Adrenal gland (tissue), 12 donors: ENCODE measurements around the gene NOL4L. TPM values are rescaled to one million over a fixed set of nuclear protein-coding genes. Genes with fewer than 3 reads are reported as not detected.

ENCODE experiments used
- DNase-seq, 7 donors: peaks; one replicate each; pipeline ENCODE4 v3.0.0-alpha.2; 2019 to 2020
- H3K27ac ChIP-seq, 5 donors: fragments of 200-600 bp; sonication (generic) in 4 of 5; 1 replicate in 3 of 5; 2 replicates in 2 of 5; pipeline versions ENCODE4 v1.5.1 to v1.8.0; 2016 to 2020; ENCODE audit warnings: mild to moderate bottlenecking in 1 of 5
- H3K27me3 ChIP-seq: fragments of 200-600 bp; 2 replicates; pipeline ENCODE4 v1.8.0; 2021
- H3K36me3 ChIP-seq, 2 donors: fragments of 200-600 bp; replicated peaks in 1 of 2; 1 replicate in 1 of 2; 2 replicates in 1 of 2; pipeline versions ENCODE4 v1.5.1 to v1.8.0; 2018 to 2022
- H3K4me1 ChIP-seq, 2 donors: fragments of 200-600 bp; replicated peaks in 1 of 2; 1 replicate in 1 of 2; 2 replicates in 1 of 2; pipeline versions ENCODE4 v1.5.1 to v1.8.0; 2018 to 2021
- H3K4me3 ChIP-seq, 4 donors: fragments of 200-600 bp; sonication (generic) in 3 of 4; one replicate each; pipeline ENCODE4 v1.5.1; 2016 to 2018
- H3K9me3 ChIP-seq, 3 donors: fragments of 200-600 bp; sonication (generic) in 1 of 3; replicated peaks in 1 of 3; 1 replicate in 2 of 3; 2 replicates in 1 of 3; pipeline versions ENCODE4 v1.5.1 to v1.8.0; 2016 to 2021
- POLR2A ChIP-seq, 2 donors: fragments of 450-650 bp; IDR thresholded peaks; one replicate each; pipeline ENCODE4 v1.6.1; 2017; ENCODE audit warnings: antibody characterized with exemption in 2 of 2, mild to moderate bottlenecking in 2 of 2, moderate library complexity in 1 of 2
- WGBS, 4 donors: extraction: QIAGEN DNeasy Blood & Tissue Kit in 2 of 4; methylation state at CpG; one replicate each; pipeline versions ENCODE4 v1.1.5 to v1.1.7; 2013 to 2017; 5-methylcytosine and 5-hydroxymethylcytosine counted together
- intact Hi-C, 2 donors: fragments of 100-400 bp; cut with DNase I; formaldehyde crosslinking; loops; one replicate each; pipeline versions ENCODE4 v1.14.1 to v1.15.0; 2022 to 2023
- polyA plus RNA-seq, 3 donors: library from polyadenylated mRNA; stranded (reverse); fragments of 200-250 nt in 2 of 3; fragments of 350-450 nt in 1 of 3; fragmentation: Illumina TruSeq in 1 of 3; extraction: RNeasy Lipid Tissue Mini Kit (QIAGEN cat#74804) in 1 of 3; gene quantifications; one replicate each; pipeline ENCODE4 v1.2.3, GENCODE V29; 2013 to 2014
- total RNA-seq, 9 donors: library from RNA; depleted of rRNA in 4 of 9; stranded (reverse); fragments of >200 nt in 4 of 9; fragments of 120-200 nt in 1 of 9; fragmentation: NEBNext Ultra II Directional in 1 of 9; extraction: Animal tissue kit (Norgen Biotek cat#: 25700) in 1 of 9; gene quantifications; one replicate each; pipeline versions ENCODE4 v1.1.0 to v1.2.4, GENCODE V29; 2013 to 2023
- TF ChIP-seq, protein P1 (sequence below), 6 experiments: fragments of 450-650 bp in 4 of 6; fragments of 200-600 bp in 2 of 6; sonication (generic) in 1 of 6; IDR thresholded peaks; 1 replicate in 5 of 6; 2 replicates in 1 of 6; pipeline versions ENCODE4 v1.5.1 to v1.8.0; 2016 to 2021; ENCODE audit warnings: antibody characterized with exemption in 6 of 6, mild to moderate bottlenecking in 2 of 6, moderate library complexity in 1 of 6
- donor health status: healthy with polysubstance abuse.
- donor health status: Bipolar disorder and iron deficiency.
- donor health status: DM: yes; HTN: yes; CAD: no.
- donor health status: DM: no; HTN: no; CAD: no.
- donor health status: DM: no; HTN: no; CAD: no.
- donor health status: DM: yes; HTN: yes; CAD: no.

The NOL4L gene
- total and polyA plus RNA-seq, 12 donors, result 6.4 to 30.4 (median 15.7) TPM

DNA sequence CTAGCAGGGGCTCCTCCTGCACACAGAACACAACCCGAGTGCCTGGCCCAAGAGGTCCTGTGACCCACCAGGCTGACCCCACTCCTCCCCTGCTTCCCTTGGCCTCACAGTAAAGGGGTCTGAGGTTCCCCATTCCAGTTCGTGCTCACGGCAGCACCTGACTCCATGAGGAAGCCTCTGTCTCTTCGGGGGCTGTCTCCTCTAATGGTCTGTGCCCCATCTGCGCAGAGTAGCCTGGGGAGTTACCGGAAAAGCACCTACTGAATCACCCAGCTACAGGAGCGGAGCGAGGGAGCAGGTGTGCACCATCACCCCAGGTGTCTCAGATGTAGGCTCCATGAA, 133.8 kb downstream of the NOL4L start:
- TF ChIP-seq, protein P1, sequence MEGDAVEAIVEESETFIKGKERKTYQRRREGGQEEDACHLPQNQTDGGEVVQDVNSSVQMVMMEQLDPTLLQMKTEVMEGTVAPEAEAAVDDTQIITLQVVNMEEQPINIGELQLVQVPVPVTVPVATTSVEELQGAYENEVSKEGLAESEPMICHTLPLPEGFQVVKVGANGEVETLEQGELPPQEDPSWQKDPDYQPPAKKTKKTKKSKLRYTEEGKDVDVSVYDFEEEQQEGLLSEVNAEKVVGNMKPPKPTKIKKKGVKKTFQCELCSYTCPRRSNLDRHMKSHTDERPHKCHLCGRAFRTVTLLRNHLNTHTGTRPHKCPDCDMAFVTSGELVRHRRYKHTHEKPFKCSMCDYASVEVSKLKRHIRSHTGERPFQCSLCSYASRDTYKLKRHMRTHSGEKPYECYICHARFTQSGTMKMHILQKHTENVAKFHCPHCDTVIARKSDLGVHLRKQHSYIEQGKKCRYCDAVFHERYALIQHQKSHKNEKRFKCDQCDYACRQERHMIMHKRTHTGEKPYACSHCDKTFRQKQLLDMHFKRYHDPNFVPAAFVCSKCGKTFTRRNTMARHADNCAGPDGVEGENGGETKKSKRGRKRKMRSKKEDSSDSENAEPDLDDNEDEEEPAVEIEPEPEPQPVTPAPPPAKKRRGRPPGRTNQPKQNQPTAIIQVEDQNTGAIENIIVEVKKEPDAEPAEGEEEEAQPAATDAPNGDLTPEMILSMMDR (IDR thresholded peaks at IDR 0.05), result no peak
- no peak for TF ChIP-seq POLR2A (IDR thresholded peaks at IDR 0.05)
- Histone ChIP-seq H3K27me3 (no peaks in the 10 kb centered on the region), H3K9me3 (no peaks in the 10 kb centered on the region), H3K36me3 (peaks cover 0 to 39% of the 10 kb centered on the region in 2 donors), H3K27ac (peak overlapping the region in 2 of 5 donors; percentile 56 to 69), H3K4me3 (no peak overlapping the region), H3K4me1 (peaks cover 0 to 46% of the 10 kb centered on the region in 2 donors)
- 83 to 92% (median 86%) methylated on average over 2 to 8 of the region's 8 CpGs for WGBS, 4 donors
- intact Hi-C loops, result loop anchor here in 1 of 2 donors (10.0 kb wide), 1 partner anchor 117 kb away; no protein-coding TSS in a partner anchor
- peak in 2 of 7 donors; percentile 3 to 13 for DNase-seq

DNA sequence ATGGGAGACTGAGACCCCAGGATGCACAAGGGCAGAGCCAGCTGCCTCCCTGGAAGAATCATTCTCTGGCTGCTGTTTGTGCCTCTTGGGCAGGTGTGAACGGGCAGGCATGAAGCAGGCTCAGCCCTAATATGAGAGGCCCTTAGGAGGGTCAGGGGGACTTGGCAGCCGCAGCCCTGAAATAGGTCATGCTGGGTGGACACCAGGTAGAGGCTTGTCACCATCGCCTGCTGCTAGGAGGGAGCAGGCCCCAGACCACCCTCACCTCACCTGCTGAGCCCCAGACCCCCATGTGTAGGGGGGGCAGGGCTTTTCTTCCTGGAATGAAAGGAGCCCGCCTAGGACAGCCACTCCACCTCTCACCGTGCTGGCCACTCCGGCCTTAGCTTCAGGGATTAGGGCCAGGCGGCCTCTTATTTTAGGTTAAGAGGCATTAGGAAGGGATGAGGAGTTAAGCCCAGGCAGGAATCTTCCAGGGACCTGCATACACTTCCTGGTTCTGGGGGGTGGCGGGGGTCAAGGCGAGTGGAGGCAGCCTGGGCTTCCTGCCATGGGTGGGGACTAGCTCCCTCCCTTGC, 134.6 kb downstream of the NOL4L start:
- TF ChIP-seq POLR2A (IDR thresholded peaks at IDR 0.05), result no peak
- TF ChIP-seq, protein P1 (IDR thresholded peaks at IDR 0.05), result no peak
- Histone ChIP-seq H3K9me3 (no peaks in the 10 kb centered on the region), H3K36me3 (peaks cover 0 to 44% of the 10 kb centered on the region in 2 donors), H3K4me1 (peaks cover 0 to 50% of the 10 kb centered on the region in 2 donors), H3K4me3 (no peak overlapping the region), H3K27me3 (no peaks in the 10 kb centered on the region), H3K27ac (peak overlapping the region in 4 of 5 donors; percentile 16 to 69 (median 49))
- 68 to 86% (median 69%) methylated on average over 3 to 9 of the region's 9 CpGs for WGBS, 4 donors
- peak in 2 of 7 donors; percentile 7 to 21 for DNase-seq
- intact Hi-C loops, result loop anchor here in 1 of 2 donors (10.0 kb wide), 1 partner anchor 116 kb away; no protein-coding TSS in a partner anchor

DNA sequence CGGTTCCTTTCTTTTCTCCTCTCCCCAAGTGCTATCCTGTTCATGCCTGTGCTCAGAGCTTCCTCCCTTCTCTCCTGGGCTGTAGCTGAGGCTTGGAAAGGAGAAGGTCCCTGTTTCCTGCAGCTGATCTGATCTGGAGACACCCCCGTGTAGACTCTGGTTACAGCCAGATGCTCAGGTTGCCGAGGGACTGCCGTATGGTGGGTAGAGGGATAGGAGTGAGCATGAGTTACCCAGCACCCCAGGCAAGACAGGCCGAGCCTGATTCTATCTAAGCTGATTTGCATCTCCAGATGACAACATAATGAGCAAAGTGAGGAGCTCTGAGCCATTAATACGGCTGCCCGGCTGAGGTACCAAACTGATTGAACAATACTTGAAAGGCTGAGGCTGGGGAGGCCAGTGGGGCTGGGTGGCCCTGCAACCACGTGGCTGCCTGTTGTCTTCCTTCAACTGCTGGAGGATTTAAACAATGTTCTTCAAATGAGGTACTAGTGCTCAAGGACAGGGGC, 135.2 kb downstream of the NOL4L start:
- Histone ChIP-seq H3K27me3 (no peaks in the 10 kb centered on the region), H3K4me1 (peaks cover 0 to 54% of the 10 kb centered on the region in 2 donors), H3K9me3 (no peaks in the 10 kb centered on the region), H3K36me3 (peaks cover 0 to 45% of the 10 kb centered on the region in 2 donors), H3K27ac (peak overlapping the region in 4 of 5 donors; percentile 16 to 69 (median 49)), H3K4me3 (no peak overlapping the region)
- 43 to 49% (median 45%) methylated on average over 7 to 8 of the region's 8 CpGs for WGBS, 4 donors
- DNase-seq, result peak in 4 of 7 donors; percentile 8 to 85 (median 26)
- intact Hi-C loops, result loop anchor here in 1 of 2 donors (10.0 kb wide), 1 partner anchor 115 kb away; no protein-coding TSS in a partner anchor
- TF ChIP-seq, protein P1 (IDR thresholded peaks at IDR 0.05), result no peak
- TF ChIP-seq POLR2A (IDR thresholded peaks at IDR 0.05), result no peak

DNA sequence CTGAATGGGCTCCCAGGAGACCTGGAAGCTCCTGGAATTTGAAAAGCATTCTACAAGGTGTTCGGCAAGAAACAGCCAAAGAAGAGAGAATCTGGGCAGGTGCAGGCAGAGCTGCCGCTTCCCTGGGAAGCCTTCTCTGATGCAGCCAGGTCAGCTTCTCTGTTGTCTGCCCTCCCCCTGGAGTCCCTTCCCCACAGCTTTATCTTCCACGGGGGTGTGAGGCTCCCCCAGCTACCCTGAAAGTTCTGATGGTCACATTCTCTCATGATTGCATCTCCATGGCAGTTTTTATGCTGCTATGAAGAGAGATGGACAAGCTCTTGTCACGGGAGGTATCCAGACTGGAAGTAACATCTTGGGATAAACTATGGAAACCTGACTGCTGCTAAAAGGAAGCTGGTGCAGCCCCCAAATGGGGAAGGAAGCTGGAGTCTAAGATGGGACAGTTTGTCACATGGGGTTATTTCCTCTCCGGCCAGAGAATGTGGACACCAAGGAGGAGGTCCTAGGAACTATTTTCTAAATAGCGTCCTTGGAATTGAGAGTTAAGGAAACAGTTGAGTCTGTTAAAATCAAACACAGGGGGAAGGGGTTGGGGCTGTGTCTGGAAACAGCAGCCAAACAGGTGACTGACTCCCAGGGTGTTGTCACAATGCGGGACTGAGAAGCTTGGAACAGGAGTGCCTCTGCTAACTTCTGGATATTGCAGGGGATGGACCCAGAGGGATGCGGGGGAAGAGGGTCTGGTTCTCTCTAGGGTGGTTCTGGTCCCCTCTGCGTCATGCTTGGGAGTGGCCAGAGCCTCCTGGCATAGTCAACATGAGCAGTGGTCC, 135.9 kb downstream of the NOL4L start:
- peak in 2 of 7 donors; percentile 10 to 21 for DNase-seq
- Histone ChIP-seq H3K27ac (peak overlapping the region in 3 of 5 donors; percentile 21 to 69 (median 56)), H3K36me3 (peaks cover 0 to 45% of the 10 kb centered on the region in 2 donors), H3K27me3 (no peaks in the 10 kb centered on the region), H3K9me3 (no peaks in the 10 kb centered on the region), H3K4me1 (peaks cover 0 to 55% of the 10 kb centered on the region in 2 donors), H3K4me3 (no peak overlapping the region)
- WGBS, 4 donors, result 66 to 75% (median 68%) methylated on average over 9 of the region's 9 CpGs
- intact Hi-C loops, result no loop called here
- TF ChIP-seq, protein P1 (IDR thresholded peaks at IDR 0.05), result no peak
- no peak for TF ChIP-seq POLR2A (IDR thresholded peaks at IDR 0.05)
